ENCODE measurements around the gene KCNH1.

Gene KCNH1

GRCh38 chr1:210703593-210703992, 430.4 kb downstream of the KCNH1 start:
- H3K9ac ChIP-seq (ENCODE audit: low read length) = no peak overlapping the region
- no peaks in the 10 kb centered on the region for H3K27me3 ChIP-seq (ENCODE audit: control insufficient read depth in 1 of 2, insufficient read depth in 2 of 2, low read length in 2 of 2)
- no peaks in the 10 kb centered on the region for H3K9me3 ChIP-seq (ENCODE audit: low read length)
- no peak overlapping the region for H3K27ac ChIP-seq (ENCODE audit: low read depth, low read length)
- H3K4me3 ChIP-seq (ENCODE audit: low read depth in 1 of 2, low read length in 2 of 2) = no peak overlapping the region
- peaks cover 5% of the 10 kb centered on the region for H3K4me1 ChIP-seq (ENCODE audit: insufficient read depth, low read length)
- no peaks in the 10 kb centered on the region for H3K36me3 ChIP-seq (ENCODE audit: insufficient read depth, low read length)

GRCh38 chr1:210702506-210702905, 431.4 kb downstream of the KCNH1 start:
- Histone ChIP-seq H3K27ac (ENCODE audit: low read depth, low read length) (no peak overlapping the region), H3K27me3 (ENCODE audit: control insufficient read depth in 1 of 2, insufficient read depth in 2 of 2, low read length in 2 of 2) (no peaks in the 10 kb centered on the region), H3K4me3 (ENCODE audit: low read depth in 1 of 2, low read length in 2 of 2) (no peak overlapping the region), H3K9ac (ENCODE audit: low read length) (no peak overlapping the region), H3K36me3 (ENCODE audit: insufficient read depth, low read length) (no peaks in the 10 kb centered on the region), H3K9me3 (ENCODE audit: low read length) (no peaks in the 10 kb centered on the region), H3K4me1 (ENCODE audit: insufficient read depth, low read length) (peaks cover 5% of the 10 kb centered on the region)

DNA sequence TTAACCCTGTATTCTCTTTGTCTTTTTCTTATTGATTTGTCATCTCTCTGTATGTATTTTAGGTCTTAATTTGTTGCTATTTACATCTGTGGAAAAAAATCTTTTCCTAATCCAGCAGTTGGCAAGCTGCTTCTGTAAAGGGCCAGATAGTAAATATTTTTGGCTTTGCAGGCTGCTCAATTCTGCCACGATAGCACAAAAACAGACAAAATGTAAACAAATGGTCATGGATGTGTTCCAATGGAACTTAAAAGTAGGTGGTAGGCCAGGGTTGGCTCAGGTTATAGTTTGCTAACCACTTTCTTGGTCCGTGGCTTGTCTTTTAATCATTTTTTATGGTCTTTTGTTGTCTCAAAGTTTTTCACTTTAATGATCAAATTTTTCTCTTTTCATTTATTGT, 433.4 kb downstream of the KCNH1 start:
- Histone ChIP-seq H3K4me3 (ENCODE audit: low read depth in 1 of 2, low read length in 2 of 2) (no peak overlapping the region), H3K4me1 (ENCODE audit: insufficient read depth, low read length) (peaks cover 5% of the 10 kb centered on the region), H3K9ac (ENCODE audit: low read length) (no peak overlapping the region), H3K36me3 (ENCODE audit: insufficient read depth, low read length) (no peaks in the 10 kb centered on the region), H3K27me3 (ENCODE audit: control insufficient read depth in 1 of 2, insufficient read depth in 2 of 2, low read length in 2 of 2) (no peaks in the 10 kb centered on the region), H3K9me3 (ENCODE audit: low read length) (no peaks in the 10 kb centered on the region), H3K27ac (ENCODE audit: low read depth, low read length) (no peak overlapping the region)

DNA sequence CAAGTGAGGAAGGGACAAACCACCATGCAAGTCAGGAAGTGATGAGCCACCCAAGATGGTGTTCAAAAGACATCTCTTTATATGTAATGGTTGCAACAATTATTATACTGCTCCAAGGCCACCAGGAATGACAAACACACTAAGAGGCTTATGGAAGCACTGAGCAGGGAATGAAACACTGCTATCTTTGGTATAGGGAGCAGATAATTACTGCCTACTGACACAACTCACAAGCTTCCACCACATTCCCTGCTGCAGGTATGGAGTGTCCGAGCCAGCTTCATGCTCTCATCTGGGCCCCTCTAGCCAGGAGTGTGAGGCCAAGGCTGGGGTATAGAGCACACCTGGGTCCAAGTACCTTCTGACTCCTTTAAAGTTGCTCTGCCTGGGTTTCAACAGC, 433.9 kb downstream of the KCNH1 start:
- no peaks in the 10 kb centered on the region for H3K27me3 ChIP-seq (ENCODE audit: control insufficient read depth in 1 of 2, insufficient read depth in 2 of 2, low read length in 2 of 2)
- no peaks in the 10 kb centered on the region for H3K36me3 ChIP-seq (ENCODE audit: insufficient read depth, low read length)
- peaks cover 5% of the 10 kb centered on the region for H3K4me1 ChIP-seq (ENCODE audit: insufficient read depth, low read length)
- H3K9ac ChIP-seq (ENCODE audit: low read length) = no peak overlapping the region
- no peak overlapping the region for H3K4me3 ChIP-seq (ENCODE audit: low read depth in 1 of 2, low read length in 2 of 2)
- no peak overlapping the region for H3K27ac ChIP-seq (ENCODE audit: low read depth, low read length)
- no peaks in the 10 kb centered on the region for H3K9me3 ChIP-seq (ENCODE audit: low read length)

- no peaks in the 10 kb centered on the region for H3K9me3 ChIP-seq (ENCODE audit: low read length)
- no peak overlapping the region for H3K27ac ChIP-seq (ENCODE audit: low read depth, low read length)
- H3K9ac ChIP-seq (ENCODE audit: low read length) = no peak overlapping the region
- peaks cover 5% of the 10 kb centered on the region for H3K4me1 ChIP-seq (ENCODE audit: insufficient read depth, low read length)
- H3K36me3 ChIP-seq (ENCODE audit: insufficient read depth, low read length) = no peaks in the 10 kb centered on the region
- no peaks in the 10 kb centered on the region for H3K27me3 ChIP-seq (ENCODE audit: control insufficient read depth in 1 of 2, insufficient read depth in 2 of 2, low read length in 2 of 2)
- H3K4me3 ChIP-seq (ENCODE audit: low read depth in 1 of 2, low read length in 2 of 2) = no peak overlapping the region
These were observed 435.3 kb downstream of the KCNH1 start for GRCh38 chr1:210698661-210699060.

- Histone ChIP-seq H3K36me3 (ENCODE audit: insufficient read depth, low read length) (no peaks in the 10 kb centered on the region), H3K4me3 (ENCODE audit: low read depth in 1 of 2, low read length in 2 of 2) (no peak overlapping the region), H3K9ac (ENCODE audit: low read length) (no peak overlapping the region), H3K27ac (ENCODE audit: low read depth, low read length) (no peak overlapping the region), H3K4me1 (ENCODE audit: insufficient read depth, low read length) (peaks cover 5% of the 10 kb centered on the region), H3K27me3 (ENCODE audit: control insufficient read depth in 1 of 2, insufficient read depth in 2 of 2, low read length in 2 of 2) (no peaks in the 10 kb centered on the region), H3K9me3 (ENCODE audit: low read length) (no peaks in the 10 kb centered on the region)
These were observed 436.8 kb downstream of the KCNH1 start for GRCh38 chr1:210697185-210697584.

GRCh38 chr1:210696709-210697108, 437.2 kb downstream of the KCNH1 start:
- peaks cover 5% of the 10 kb centered on the region for H3K4me1 ChIP-seq (ENCODE audit: insufficient read depth, low read length)
- no peak overlapping the region for H3K27ac ChIP-seq (ENCODE audit: low read depth, low read length)
- H3K27me3 ChIP-seq (ENCODE audit: control insufficient read depth in 1 of 2, insufficient read depth in 2 of 2, low read length in 2 of 2) = no peaks in the 10 kb centered on the region
- no peaks in the 10 kb centered on the region for H3K9me3 ChIP-seq (ENCODE audit: low read length)
- H3K4me3 ChIP-seq (ENCODE audit: low read depth in 1 of 2, low read length in 2 of 2) = no peak overlapping the region
- H3K36me3 ChIP-seq (ENCODE audit: insufficient read depth, low read length) = no peaks in the 10 kb centered on the region
- H3K9ac ChIP-seq (ENCODE audit: low read length) = no peak overlapping the region

GRCh38 chr1:210695026-210695425, 438.9 kb downstream of the KCNH1 start:
- no peak overlapping the region for H3K27ac ChIP-seq (ENCODE audit: low read depth, low read length)
- no peak overlapping the region for H3K4me3 ChIP-seq (ENCODE audit: low read depth in 1 of 2, low read length in 2 of 2)
- no peaks in the 10 kb centered on the region for H3K4me1 ChIP-seq (ENCODE audit: insufficient read depth, low read length)
- H3K9ac ChIP-seq (ENCODE audit: low read length) = no peak overlapping the region
- H3K9me3 ChIP-seq (ENCODE audit: low read length) = no peaks in the 10 kb centered on the region
- no peaks in the 10 kb centered on the region for H3K27me3 ChIP-seq (ENCODE audit: control insufficient read depth in 1 of 2, insufficient read depth in 2 of 2, low read length in 2 of 2)
- H3K36me3 ChIP-seq (ENCODE audit: insufficient read depth, low read length) = no peaks in the 10 kb centered on the region

DNA sequence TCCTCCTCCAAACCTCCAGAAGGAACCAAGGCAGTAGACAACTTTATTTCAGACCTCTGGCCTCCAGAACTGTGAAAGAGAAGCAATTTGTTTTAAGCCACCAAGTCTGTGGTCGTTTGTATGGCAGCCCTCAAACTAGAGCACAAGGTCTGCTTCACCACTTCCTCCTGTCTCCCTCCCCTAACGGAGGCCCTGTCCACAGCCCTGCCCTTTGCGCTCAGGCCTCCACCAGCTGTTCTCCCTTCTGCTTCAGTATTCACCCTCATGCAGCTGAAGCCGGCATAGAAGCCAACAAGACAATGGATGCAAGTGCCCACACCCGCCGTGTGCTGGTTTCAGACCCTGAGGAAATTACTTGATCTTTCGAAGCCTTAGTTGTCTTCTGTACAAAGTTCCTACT, 441.2 kb downstream of the KCNH1 start:
- Histone ChIP-seq H3K4me3 (ENCODE audit: low read depth in 1 of 2, low read length in 2 of 2) (no peak overlapping the region), H3K9ac (ENCODE audit: low read length) (no peak overlapping the region), H3K36me3 (ENCODE audit: insufficient read depth, low read length) (no peaks in the 10 kb centered on the region), H3K9me3 (ENCODE audit: low read length) (no peaks in the 10 kb centered on the region), H3K27me3 (ENCODE audit: control insufficient read depth in 1 of 2, insufficient read depth in 2 of 2, low read length in 2 of 2) (no peaks in the 10 kb centered on the region), H3K27ac (ENCODE audit: low read depth, low read length) (no peak overlapping the region), H3K4me1 (ENCODE audit: insufficient read depth, low read length) (no peaks in the 10 kb centered on the region)

DNA sequence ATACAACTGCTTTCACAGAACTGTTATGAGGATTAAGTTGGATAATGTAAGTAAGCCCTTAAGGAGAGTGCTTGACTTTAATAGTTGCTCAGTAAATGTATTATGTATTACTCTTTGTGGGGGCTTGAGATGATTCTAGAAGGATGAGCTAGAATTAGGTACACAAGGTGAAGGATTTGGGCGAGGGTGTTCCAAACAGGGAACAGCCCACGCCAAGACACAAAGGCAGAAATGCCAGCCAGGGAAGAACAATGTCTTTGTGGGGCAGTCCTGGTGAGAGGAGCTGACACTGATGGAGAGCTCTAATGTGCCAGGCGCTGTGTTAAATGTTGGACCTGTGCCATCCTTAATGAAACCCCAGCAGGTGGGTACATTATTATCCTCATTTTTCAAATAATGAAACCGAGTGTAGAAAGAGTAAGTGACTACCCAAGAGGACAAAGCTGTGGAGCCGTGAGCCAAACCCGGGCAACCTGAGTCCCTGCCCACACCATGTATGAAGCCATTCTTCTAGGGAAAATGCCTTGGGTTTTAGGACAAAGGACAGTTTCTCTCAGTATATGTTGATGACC, 442.8 kb downstream of the KCNH1 start:
- no peaks in the 10 kb centered on the region for H3K4me1 ChIP-seq (ENCODE audit: insufficient read depth, low read length)
- no peaks in the 10 kb centered on the region for H3K27me3 ChIP-seq (ENCODE audit: control insufficient read depth in 1 of 2, insufficient read depth in 2 of 2, low read length in 2 of 2)
- no peaks in the 10 kb centered on the region for H3K9me3 ChIP-seq (ENCODE audit: low read length)
- no peak overlapping the region for H3K27ac ChIP-seq (ENCODE audit: low read depth, low read length)
- no peak overlapping the region for H3K4me3 ChIP-seq (ENCODE audit: low read depth in 1 of 2, low read length in 2 of 2)
- no peaks in the 10 kb centered on the region for H3K36me3 ChIP-seq (ENCODE audit: insufficient read depth, low read length)
- no peak overlapping the region for H3K9ac ChIP-seq (ENCODE audit: low read length)

GRCh38 chr1:210690236-210690635, 443.7 kb downstream of the KCNH1 start:
- no peak overlapping the region for H3K4me3 ChIP-seq (ENCODE audit: low read depth in 1 of 2, low read length in 2 of 2)
- H3K9ac ChIP-seq (ENCODE audit: low read length) = no peak overlapping the region
- no peaks in the 10 kb centered on the region for H3K27me3 ChIP-seq (ENCODE audit: control insufficient read depth in 1 of 2, insufficient read depth in 2 of 2, low read length in 2 of 2)
- no peak overlapping the region for H3K27ac ChIP-seq (ENCODE audit: low read depth, low read length)
- no peaks in the 10 kb centered on the region for H3K36me3 ChIP-seq (ENCODE audit: insufficient read depth, low read length)
- H3K4me1 ChIP-seq (ENCODE audit: insufficient read depth, low read length) = no peaks in the 10 kb centered on the region
- H3K9me3 ChIP-seq (ENCODE audit: low read length) = no peaks in the 10 kb centered on the region

DNA sequence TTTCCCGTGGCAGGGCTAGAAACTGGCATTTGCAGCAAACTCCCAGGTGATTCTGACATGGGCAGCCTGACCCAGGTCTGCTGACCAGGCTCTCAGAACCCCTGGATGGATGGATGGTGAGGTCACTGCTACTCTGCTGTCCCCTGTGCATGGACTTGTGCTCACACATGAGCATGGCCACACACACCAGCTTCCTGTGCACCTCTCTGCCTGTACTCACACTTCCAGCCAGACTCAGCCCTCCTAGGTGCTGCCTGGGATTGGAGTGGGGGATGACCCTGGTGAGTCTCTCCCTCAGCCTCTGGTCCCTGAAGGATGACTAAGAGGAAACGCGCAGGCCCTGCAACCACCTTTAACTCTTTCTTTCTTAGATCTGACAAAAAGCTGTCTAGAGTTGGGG, 444.1 kb downstream of the KCNH1 start:
- no peaks in the 10 kb centered on the region for H3K9me3 ChIP-seq (ENCODE audit: low read length)
- no peak overlapping the region for H3K9ac ChIP-seq (ENCODE audit: low read length)
- H3K27me3 ChIP-seq (ENCODE audit: control insufficient read depth in 1 of 2, insufficient read depth in 2 of 2, low read length in 2 of 2) = no peaks in the 10 kb centered on the region
- H3K36me3 ChIP-seq (ENCODE audit: insufficient read depth, low read length) = no peaks in the 10 kb centered on the region
- H3K4me3 ChIP-seq (ENCODE audit: low read depth in 1 of 2, low read length in 2 of 2) = no peak overlapping the region
- H3K27ac ChIP-seq (ENCODE audit: low read depth, low read length) = no peak overlapping the region
- no peaks in the 10 kb centered on the region for H3K4me1 ChIP-seq (ENCODE audit: insufficient read depth, low read length)
